PC-3 (cell line): ENCODE results near the gene LRRC7.

Experiments
- CTCF ChIP-seq: fragments of 300-600 bp; sonication (generic); conservative IDR thresholded peaks from 2 replicates; pipeline ENCODE4 v1.5.1; 2017; ENCODE audit warnings: antibody characterized with exemption, low read depth, mild to moderate bottlenecking, low read length
- EZH2phosphoT487 ChIP-seq: fragments of 300-600 bp; sonication (generic); IDR thresholded peaks from 2 replicates; pipeline ENCODE4 v1.6.1; 2018; ENCODE audit warnings: mild to moderate bottlenecking, antibody characterized with exemption, low read length, borderline replicate concordance

- no peak for TF ChIP-seq CTCF
- TF ChIP-seq EZH2phosphoT487 = no peak
Measured at GRCh38 chr1:69932760-69933159, 365.0 kb downstream of the LRRC7 start.
